Measurements from ENCODE around the gene PTPMT1. TPM values are rescaled to one million over a fixed set of nuclear protein-coding genes. Genes with fewer than 3 reads are reported as not detected.
A peak's percentile ranks its signal among the peaks of the same experiment; 100 is the strongest.

The PTPMT1 gene
- polyA plus RNA-seq, 3 donors = 39.2 to 87.8 (median 83.3) TPM

DNA sequence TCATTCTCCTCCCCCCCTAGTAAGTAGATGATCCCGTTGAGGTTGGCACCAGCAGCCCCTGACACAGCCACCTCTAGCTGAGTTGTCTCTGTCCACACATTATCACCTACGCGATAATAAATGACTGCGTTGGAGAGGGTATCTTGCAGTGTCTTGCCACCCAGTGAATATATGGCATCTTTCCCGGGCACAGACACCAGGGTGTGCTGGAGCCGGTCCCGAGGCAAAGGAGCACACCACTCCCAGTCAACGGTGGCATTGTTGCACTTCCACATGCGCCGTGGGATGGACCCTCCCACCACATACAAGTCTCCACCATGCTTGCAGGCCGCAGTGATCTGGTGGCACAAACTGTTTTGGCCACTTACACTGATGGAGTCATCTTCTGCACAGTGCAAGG, 7.9 kb downstream of the PTPMT1 start:
- H3K4me3 Mint-ChIP-seq = no peak overlapping the region
- H3K36me3 Mint-ChIP-seq = peaks cover 53 to 67% of the 10 kb centered on the region in 2 donors
- H3K79me2 ChIP-seq (ENCODE audit: insufficient read depth, low read length) = peaks cover 78% of the 10 kb centered on the region

DNA sequence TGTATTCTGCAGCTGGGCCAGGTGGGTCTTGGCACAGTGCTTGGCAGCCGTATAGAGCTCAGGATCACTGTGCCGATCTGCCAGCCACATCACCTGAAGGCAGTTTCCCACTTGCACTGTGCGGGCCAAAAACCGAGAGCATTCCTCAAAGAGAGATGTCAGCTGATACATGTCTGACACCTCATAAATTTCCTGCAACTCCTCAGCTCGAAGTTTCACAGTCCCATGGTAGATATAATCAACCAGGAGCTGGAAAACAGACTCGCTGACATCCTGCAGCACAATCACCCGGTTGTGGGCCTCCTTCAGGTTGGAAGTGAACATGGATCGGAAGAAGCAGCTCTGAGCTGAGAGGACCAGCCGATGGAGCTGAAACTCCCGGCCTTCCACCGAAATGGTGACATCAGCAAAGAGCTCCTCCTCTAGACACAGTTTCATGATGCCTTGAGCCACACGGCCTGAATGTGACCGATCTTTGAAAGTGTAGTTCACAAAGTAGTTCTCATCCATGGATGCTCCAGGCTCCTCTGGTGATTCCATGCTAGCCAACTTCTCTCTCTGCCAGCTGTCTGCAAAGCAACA, 12.2 kb downstream of the PTPMT1 start:
- Histone ChIP-seq H4K20me1 (ENCODE audit: insufficient read depth, low read length) (peaks cover 5% of the 10 kb centered on the region), H3K4me2 (replicated peaks; ENCODE audit: extremely low read depth, low read length, poor library complexity, severe bottlenecking) (no peak overlapping the region), H3K9ac (ENCODE audit: insufficient read depth, low read length, poor library complexity, severe bottlenecking) (no peak overlapping the region), H2AFZ (ENCODE audit: insufficient read depth, low read depth, low read length, poor library complexity, severe bottlenecking) (no peak overlapping the region), H3K4me1 (ENCODE audit: control insufficient read depth in 1 of 2, insufficient read depth in 2 of 2, low read length in 2 of 2) (peaks cover 20 to 26% of the 10 kb centered on the region in 2 donors), H3K4me3 (replicated peaks in 1 of 3; ENCODE audit: low read depth in 2 of 3, low read length in 3 of 3) (peak overlapping the region in 1 of 3 experiments; percentile 87), H3K36me3 (replicated peaks in 1 of 2; ENCODE audit: control insufficient read depth in 1 of 2, insufficient read depth in 2 of 2, low read length in 2 of 2) (peaks cover 48 to 61% of the 10 kb centered on the region in 2 donors), H3K27ac (ENCODE audit: low read depth in 1 of 2, low read length in 2 of 2) (peak overlapping the region in 1 of 2 donors; percentile 89), H3K79me2 (ENCODE audit: insufficient read depth, low read length) (peaks cover 68% of the 10 kb centered on the region), H3K27me3 (ENCODE audit: control insufficient read depth in 2 of 2, insufficient read depth in 2 of 2, low read length in 2 of 2) (no peaks in the 10 kb centered on the region), H3K9me3 (replicated peaks in 1 of 2; ENCODE audit: control insufficient read depth in 1 of 2, insufficient read depth in 1 of 2, low read length in 2 of 2) (no peaks in the 10 kb centered on the region)
- intact Hi-C loops (cut with micrococcal nuclease) = loop anchor here in 1 of 2 donors (5.0 to 10.0 kb wide), 2 partner anchors 150 to 187 kb away; partner anchors contain the start of genes FNBP4 and PSMC3
- 89% methylated on average over 12 of the region's 13 CpGs for WGBS (ENCODE audit: insufficient coverage)
- DNase-seq = no peak
- Mint-ChIP-seq H3K9me3 (no peaks in the 10 kb centered on the region), H3K27ac (peak overlapping the region in 5 of 7 donors; percentile 68 to 99 (median 96)), H3K36me3 (peaks cover 50 to 60% of the 10 kb centered on the region in 2 donors), H3K4me1 (peaks cover 26% of the 10 kb centered on the region), H3K4me3 (no peak overlapping the region), H3K27me3 (ENCODE audit: low read depth in 3 of 3) (no peaks in the 10 kb centered on the region)
- TF ChIP-seq, protein P1, sequence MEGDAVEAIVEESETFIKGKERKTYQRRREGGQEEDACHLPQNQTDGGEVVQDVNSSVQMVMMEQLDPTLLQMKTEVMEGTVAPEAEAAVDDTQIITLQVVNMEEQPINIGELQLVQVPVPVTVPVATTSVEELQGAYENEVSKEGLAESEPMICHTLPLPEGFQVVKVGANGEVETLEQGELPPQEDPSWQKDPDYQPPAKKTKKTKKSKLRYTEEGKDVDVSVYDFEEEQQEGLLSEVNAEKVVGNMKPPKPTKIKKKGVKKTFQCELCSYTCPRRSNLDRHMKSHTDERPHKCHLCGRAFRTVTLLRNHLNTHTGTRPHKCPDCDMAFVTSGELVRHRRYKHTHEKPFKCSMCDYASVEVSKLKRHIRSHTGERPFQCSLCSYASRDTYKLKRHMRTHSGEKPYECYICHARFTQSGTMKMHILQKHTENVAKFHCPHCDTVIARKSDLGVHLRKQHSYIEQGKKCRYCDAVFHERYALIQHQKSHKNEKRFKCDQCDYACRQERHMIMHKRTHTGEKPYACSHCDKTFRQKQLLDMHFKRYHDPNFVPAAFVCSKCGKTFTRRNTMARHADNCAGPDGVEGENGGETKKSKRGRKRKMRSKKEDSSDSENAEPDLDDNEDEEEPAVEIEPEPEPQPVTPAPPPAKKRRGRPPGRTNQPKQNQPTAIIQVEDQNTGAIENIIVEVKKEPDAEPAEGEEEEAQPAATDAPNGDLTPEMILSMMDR (IDR thresholded peaks at IDR 0.05) = no peak

More for the DNA sequence above, 7.9 kb downstream of the PTPMT1 start:
- Histone ChIP-seq H3K4me2 (replicated peaks; ENCODE audit: extremely low read depth, low read length, poor library complexity, severe bottlenecking) (no peak overlapping the region), H3K4me3 (replicated peaks in 1 of 3; ENCODE audit: low read depth in 2 of 3, low read length in 3 of 3) (no peak overlapping the region), H3K9ac (ENCODE audit: insufficient read depth, low read length, poor library complexity, severe bottlenecking) (no peak overlapping the region), H3K36me3 (replicated peaks in 1 of 2; ENCODE audit: control insufficient read depth in 1 of 2, insufficient read depth in 2 of 2, low read length in 2 of 2) (peaks cover 49 to 69% of the 10 kb centered on the region in 2 donors), H4K20me1 (ENCODE audit: insufficient read depth, low read length) (peaks cover 12% of the 10 kb centered on the region), H2AFZ (ENCODE audit: insufficient read depth, low read depth, low read length, poor library complexity, severe bottlenecking) (no peak overlapping the region), H3K9me3 (replicated peaks in 1 of 2; ENCODE audit: control insufficient read depth in 1 of 2, insufficient read depth in 1 of 2, low read length in 2 of 2) (no peaks in the 10 kb centered on the region), H3K27me3 (ENCODE audit: control insufficient read depth in 2 of 2, insufficient read depth in 2 of 2, low read length in 2 of 2) (no peaks in the 10 kb centered on the region), H3K4me1 (ENCODE audit: control insufficient read depth in 1 of 2, insufficient read depth in 2 of 2, low read length in 2 of 2) (peaks cover 6 to 7% of the 10 kb centered on the region in 2 donors), H3K27ac (ENCODE audit: low read depth in 1 of 2, low read length in 2 of 2) (no peak overlapping the region)
- intact Hi-C loops (cut with micrococcal nuclease) = loop anchor here in 1 of 2 donors (10.0 kb wide), 1 partner anchor 191 kb away; the partner anchor contains the start of gene FNBP4
- Mint-ChIP-seq H3K27ac (no peak overlapping the region), H3K27me3 (ENCODE audit: low read depth in 3 of 3) (no peaks in the 10 kb centered on the region), H3K4me1 (peaks cover 13% of the 10 kb centered on the region), H3K9me3 (no peaks in the 10 kb centered on the region)
- DNase-seq = no peak
- TF ChIP-seq, protein P1 (IDR thresholded peaks at IDR 0.05) = no peak
- WGBS (ENCODE audit: insufficient coverage) = 98% methylated on average over 11 of the region's 11 CpGs

Data from CD14-positive monocyte (primary cell).